Trophoblast cell (in vitro differentiated cells and primary cell): ENCODE data around the gene HTR6.
"Not testable (repeated sequence)": the region's sequence is repeated elsewhere in the genome, so short reads cannot be mapped to it uniquely, and the experiment has no call there.

ENCODE experiments used
- DNase-seq, 2 donors: peaks; one replicate each; pipeline ENCODE4 v3.0.0-alpha.2; 2016
- H2AFZ ChIP-seq: 2 replicates; pipeline ENCODE4 v1.6.1; 2013; ENCODE audit warnings: low read length, moderate library complexity, mild to moderate bottlenecking; ENCODE audit not compliant: insufficient read depth, poor library complexity
- H2AK5ac ChIP-seq: 2 replicates; pipeline ENCODE4 v1.6.1; 2013; ENCODE audit warnings: mild to moderate bottlenecking, low read length
- H2BK120ac ChIP-seq: 2 replicates; pipeline ENCODE4 v1.6.1; 2013; ENCODE audit warnings: low read length, mild to moderate bottlenecking, moderate library complexity; ENCODE audit not compliant: insufficient read depth, poor library complexity
- H2BK12ac ChIP-seq: 2 replicates; pipeline ENCODE4 v1.6.1; 2013; ENCODE audit warnings: mild to moderate bottlenecking, low read length, moderate library complexity
- H2BK5ac ChIP-seq: 2 replicates; pipeline ENCODE4 v1.6.1; 2013; ENCODE audit warnings: low read length, low read depth, moderate library complexity, mild to moderate bottlenecking; ENCODE audit not compliant: poor library complexity
- H3K14ac ChIP-seq: 2 replicates; pipeline ENCODE4 v1.6.1; 2013; ENCODE audit warnings: mild to moderate bottlenecking, low read length
- H3K18ac ChIP-seq: 2 replicates; pipeline ENCODE4 v1.6.1; 2013; ENCODE audit warnings: mild to moderate bottlenecking, low read length
- H3K23ac ChIP-seq: 2 replicates; pipeline ENCODE4 v1.6.1; 2013; ENCODE audit warnings: low read length
- H3K27ac ChIP-seq: 2 replicates; pipeline ENCODE4 v1.5.1; 2013; ENCODE audit warnings: low read depth, mild to moderate bottlenecking, inconsistent platforms, low read length, moderate library complexity
- H3K27me3 ChIP-seq: 2 replicates; pipeline ENCODE4 v1.6.1; 2013; ENCODE audit warnings: inconsistent platforms, mild to moderate bottlenecking, low read length, moderate library complexity; ENCODE audit not compliant: insufficient read depth
- H3K36me3 ChIP-seq, 2 experiments: 1 replicate in 1 of 2; 2 replicates in 1 of 2; pipeline ENCODE4 v1.6.1; 2013; ENCODE audit warnings: low read length in 2 of 2, mild to moderate bottlenecking in 2 of 2, moderate library complexity in 1 of 2; ENCODE audit not compliant: insufficient read depth in 2 of 2, control insufficient read depth in 1 of 2
- H3K4ac ChIP-seq: 2 replicates; pipeline ENCODE4 v1.6.1; 2013; ENCODE audit warnings: low read depth, mild to moderate bottlenecking, low read length, moderate library complexity
- H3K4me1 ChIP-seq, 2 experiments: 1 replicate in 1 of 2; 2 replicates in 1 of 2; pipeline ENCODE4 v1.6.1; 2013; ENCODE audit warnings: low read length in 2 of 2, mild to moderate bottlenecking in 2 of 2, moderate library complexity in 1 of 2; ENCODE audit not compliant: insufficient read depth in 2 of 2, control insufficient read depth in 1 of 2
- H3K4me2 ChIP-seq: 2 replicates; pipeline ENCODE4 v1.6.1; 2013; ENCODE audit warnings: inconsistent platforms, mild to moderate bottlenecking, low read length, moderate library complexity
- H3K4me3 ChIP-seq: 2 replicates; pipeline ENCODE4 v1.5.1; 2013; ENCODE audit warnings: mild to moderate bottlenecking, low read depth, low read length, inconsistent platforms
- H3K79me1 ChIP-seq: one replicate; pipeline ENCODE4 v1.6.1; 2013; ENCODE audit warnings: low read length
- H3K79me2 ChIP-seq: 2 replicates; pipeline ENCODE4 v1.6.1; 2013; ENCODE audit warnings: low read length, mild to moderate bottlenecking; ENCODE audit not compliant: control insufficient read depth, insufficient read depth, poor library complexity
- H3K9ac ChIP-seq: 2 replicates; pipeline ENCODE4 v1.6.1; 2013; ENCODE audit warnings: mild to moderate bottlenecking, low read length
- H3K9me3 ChIP-seq: 2 replicates; pipeline ENCODE4 v1.6.1; 2013; ENCODE audit warnings: low read depth, mild to moderate bottlenecking, control low read depth, inconsistent platforms, low read length; ENCODE audit not compliant: insufficient read depth
- H4K12ac ChIP-seq: 2 replicates; pipeline ENCODE4 v1.6.1; 2013; ENCODE audit warnings: low read depth, mild to moderate bottlenecking, low read length, moderate library complexity
- H4K8ac ChIP-seq: 2 replicates; pipeline ENCODE4 v1.6.1; 2013; ENCODE audit warnings: low read depth, mild to moderate bottlenecking, low read length, moderate library complexity
- H4K91ac ChIP-seq: one replicate; pipeline ENCODE4 v1.6.1; 2013; ENCODE audit warnings: low read depth, mild to moderate bottlenecking, low read length, moderate library complexity
- WGBS: extraction: QIAGEN DNeasy Blood & Tissue Kit; methylation state at CpG from one replicate; pipeline ENCODE4 v1.1.7; 2013; ENCODE audit warnings: missing lambda C conversion rate; ENCODE audit not compliant: insufficient read length, insufficient coverage; ENCODE audit errors: extremely low coverage; 5-methylcytosine and 5-hydroxymethylcytosine counted together

The HTR6 gene

DNA sequence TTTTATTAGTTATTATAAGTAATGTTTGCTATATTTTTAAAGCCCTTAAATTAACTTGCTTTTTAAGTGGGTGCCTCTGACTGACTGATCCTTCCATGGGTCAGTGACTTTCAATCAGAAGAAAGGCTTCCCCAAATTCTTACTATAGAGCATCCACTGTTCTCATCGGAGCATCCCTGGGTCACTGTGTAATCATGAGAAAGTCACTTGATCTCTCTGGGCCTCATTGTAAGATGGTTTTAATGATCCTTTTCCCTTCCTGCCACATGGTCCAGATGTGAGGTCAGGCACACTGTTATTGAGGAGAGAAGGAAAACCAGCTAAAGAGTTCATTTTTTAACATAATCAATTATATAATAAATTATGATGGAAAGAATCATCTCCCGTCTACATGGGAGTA, 31.6 kb upstream of the HTR6 start:
- Histone ChIP-seq H2AFZ (no peak overlapping the region), H3K36me3 (no peaks in the 10 kb centered on the region), H3K4ac (no peak overlapping the region), H4K12ac (no peak overlapping the region), H4K8ac (no peak overlapping the region), H3K18ac (no peak overlapping the region), H2AK5ac (no peak overlapping the region), H2BK5ac (no peak overlapping the region), H3K4me3 (no peak overlapping the region), H3K4me2 (no peak overlapping the region), H3K79me1 (no peaks in the 10 kb centered on the region), H3K27ac (no peak overlapping the region), H4K91ac (no peak overlapping the region), H2BK12ac (no peak overlapping the region), H3K23ac (no peak overlapping the region), H3K4me1 (no peaks in the 10 kb centered on the region), H3K9ac (no peak overlapping the region), H3K79me2 (no peaks in the 10 kb centered on the region), H3K9me3 (no peaks in the 10 kb centered on the region), H2BK120ac (no peak overlapping the region), H3K27me3 (no peaks in the 10 kb centered on the region), H3K14ac (no peak overlapping the region)
- WGBS: no CpG with 5 or more reads among the region's 2 CpGs
- DNase-seq: no peak

DNA sequence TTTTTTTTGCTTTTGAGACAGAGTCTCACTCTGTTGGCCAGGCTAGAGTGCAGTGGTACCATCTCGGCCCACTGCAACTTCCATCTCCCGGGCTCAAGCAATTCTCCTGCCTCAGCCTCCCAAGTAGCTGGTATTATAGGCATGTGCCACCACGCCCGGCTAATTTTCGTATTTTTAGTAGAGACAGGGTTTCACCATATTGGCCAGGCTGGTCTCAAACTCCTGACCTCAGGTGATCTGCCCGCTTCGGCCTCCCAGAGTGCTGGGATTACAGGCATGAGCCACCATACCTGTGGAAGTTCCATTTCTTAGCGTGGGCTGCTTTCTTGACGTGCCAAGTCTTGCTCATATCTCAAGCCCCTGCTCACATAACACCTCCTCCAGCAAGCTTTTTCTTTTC, 29.6 kb upstream of the HTR6 start:
- not testable (repeated sequence) for H2AK5ac ChIP-seq, H3K4me1 ChIP-seq, H4K91ac ChIP-seq, H2BK5ac ChIP-seq, H2BK120ac ChIP-seq, H3K9me3 ChIP-seq, H3K27me3 ChIP-seq, H3K23ac ChIP-seq, H3K4me3 ChIP-seq, H3K79me1 ChIP-seq, H3K18ac ChIP-seq, H3K27ac ChIP-seq, DNase-seq, H2BK12ac ChIP-seq, H2AFZ ChIP-seq, H3K4me2 ChIP-seq, H4K12ac ChIP-seq, H4K8ac ChIP-seq, H3K36me3 ChIP-seq, H3K79me2 ChIP-seq, H3K9ac ChIP-seq, H3K14ac ChIP-seq, H3K4ac ChIP-seq
- no CpG with 5 or more reads among the region's 9 CpGs for WGBS

DNA sequence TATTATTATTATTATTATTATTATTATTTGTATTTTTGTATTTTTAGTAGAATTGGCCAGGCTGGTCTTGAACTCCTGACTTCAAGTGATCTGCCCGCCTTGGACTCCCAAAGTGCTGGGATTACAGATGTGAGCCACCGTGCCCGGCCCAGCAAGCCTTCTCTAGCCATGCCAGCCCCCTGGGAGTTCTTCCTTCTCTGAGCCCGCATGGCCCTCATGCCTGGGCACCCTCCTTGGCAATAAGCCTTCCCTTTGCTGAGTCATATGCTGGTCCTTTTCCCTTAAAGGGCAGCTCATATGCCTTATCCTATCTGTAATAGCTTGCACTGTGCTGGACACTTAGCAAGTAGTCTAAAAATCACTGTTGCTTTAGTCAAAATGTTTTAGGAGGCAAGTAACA, 29.0 kb upstream of the HTR6 start:
- no CpG with 5 or more reads among the region's 4 CpGs for WGBS
- Histone ChIP-seq H3K4ac (no peak overlapping the region), H3K4me1 (peaks cover 0 to 1% of the 10 kb centered on the region in 2 experiments), H3K36me3 (no peaks in the 10 kb centered on the region), H3K27me3 (no peaks in the 10 kb centered on the region), H2BK5ac (no peak overlapping the region), H2AFZ (no peak overlapping the region), H2AK5ac (no peak overlapping the region), H2BK12ac (no peak overlapping the region), H3K4me3 (no peak overlapping the region), H3K18ac (no peak overlapping the region), H3K27ac (no peak overlapping the region), H3K9ac (no peak overlapping the region), H4K8ac (no peak overlapping the region), H4K12ac (no peak overlapping the region), H3K4me2 (no peak overlapping the region), H3K9me3 (no peaks in the 10 kb centered on the region), H3K23ac (no peak overlapping the region), H3K79me1 (no peaks in the 10 kb centered on the region), H2BK120ac (no peak overlapping the region), H3K79me2 (no peaks in the 10 kb centered on the region), H3K14ac (no peak overlapping the region), H4K91ac (no peak overlapping the region)
- peak; percentile 51 to 73 for DNase-seq

GRCh38 chr1:19636065-19636464, 28.6 kb upstream of the HTR6 start:
- no CpG with 5 or more reads among the region's 5 CpGs for WGBS

More at GRCh38 chr1:19636065-19636464, 28.6 kb upstream of the HTR6 start:
- no peak overlapping the region for H2AFZ ChIP-seq
- H3K79me1 ChIP-seq: no peaks in the 10 kb centered on the region
- no peak overlapping the region for H2AK5ac ChIP-seq
- DNase-seq: no peak
- H3K4me1 ChIP-seq: peaks cover 0 to 3% of the 10 kb centered on the region in 2 experiments
- no peak overlapping the region for H4K91ac ChIP-seq
- no peak overlapping the region for H2BK5ac ChIP-seq
- no peak overlapping the region for H3K4ac ChIP-seq
- no peaks in the 10 kb centered on the region for H3K36me3 ChIP-seq
- H3K79me2 ChIP-seq: no peaks in the 10 kb centered on the region
- no peaks in the 10 kb centered on the region for H3K9me3 ChIP-seq
- no peak overlapping the region for H3K23ac ChIP-seq
- H3K4me3 ChIP-seq: no peak overlapping the region
- H3K27ac ChIP-seq: no peak overlapping the region
- no peak overlapping the region for H3K18ac ChIP-seq
- no peak overlapping the region for H2BK12ac ChIP-seq
- H3K14ac ChIP-seq: no peak overlapping the region
- H4K12ac ChIP-seq: no peak overlapping the region
- no peak overlapping the region for H2BK120ac ChIP-seq
- no peak overlapping the region for H4K8ac ChIP-seq
- no peaks in the 10 kb centered on the region for H3K27me3 ChIP-seq
- no peak overlapping the region for H3K9ac ChIP-seq
- no peak overlapping the region for H3K4me2 ChIP-seq
